Body of pancreas (tissue), 4 donors: ENCODE data around the gene SYNJ2. TPM values are rescaled to one million over a fixed set of nuclear protein-coding genes. Genes with fewer than 3 reads are reported as not detected.
A peak's percentile ranks its signal among the peaks of the same experiment; 100 is the strongest.

Source experiments
- ATAC-seq: fragments of 150-250 bp; one replicate; pipeline ENCODE4 v1.9.1; 2016
- DNase-seq, 4 donors: peaks; one replicate each; pipeline ENCODE4 v3.0.0-alpha.2; 2019
- H3K27ac ChIP-seq, 4 donors: fragments of 200-600 bp; sonication (generic); 1 replicate in 3 of 4; 2 replicates in 1 of 4; pipeline versions ENCODE4 v1.5.1 to v1.6.1; 2016 to 2019; ENCODE audit warnings: mild to moderate bottlenecking in 1 of 4, mixed read lengths in 1 of 4, moderate library complexity in 1 of 4
- H3K27me3 ChIP-seq, 2 donors: fragments of 200-600 bp; sonication (generic); one replicate each; pipeline ENCODE4 v1.6.0; 2016; ENCODE audit warnings: mild to moderate bottlenecking in 1 of 2
- H3K36me3 ChIP-seq, 2 donors: fragments of 200-600 bp; sonication (generic); replicated peaks in 1 of 2; 2 replicates each; pipeline ENCODE4 v1.5.1; 2016; ENCODE audit warnings: low read depth in 2 of 2; ENCODE audit not compliant: insufficient read depth in 1 of 2
- H3K4me1 ChIP-seq: fragments of 200-600 bp; sonication (generic); one replicate; pipeline ENCODE4 v1.6.0; 2016
- H3K4me3 ChIP-seq, 2 donors: fragments of 200-600 bp; sonication (generic); 1 replicate in 1 of 2; 2 replicates in 1 of 2; pipeline ENCODE4 v1.5.1; 2016 to 2019
- H3K9me3 ChIP-seq, 3 donors: fragments of 200-600 bp; sonication (generic); 1 replicate in 2 of 3; 2 replicates in 1 of 3; pipeline ENCODE4 v1.5.1; 2016
- POLR2A ChIP-seq, 3 donors: fragments of 450-650 bp; IDR thresholded peaks; one replicate each; pipeline ENCODE4 v1.6.1; 2016; ENCODE audit warnings: antibody characterized with exemption in 3 of 3, mild to moderate bottlenecking in 2 of 3
- WGBS, 2 donors: methylation state at CpG; one replicate each; pipeline ENCODE4 v1.1.5; 2017; 5-methylcytosine and 5-hydroxymethylcytosine counted together
- intact Hi-C: fragments of 100-400 bp; cut with DNase I; formaldehyde crosslinking; loops from one replicate; pipeline ENCODE4 v1.15.1; 2023
- total RNA-seq, 2 donors: library from RNA; depleted of rRNA; stranded (reverse); fragments of >200 nt; gene quantifications; one replicate each; pipeline ENCODE4 v1.1.0, GENCODE V29; 2016
- TF ChIP-seq, protein P1 (sequence below), 7 experiments: fragments of 450-650 bp in 4 of 7; fragments of 200-600 bp in 3 of 7; sonication (generic) in 3 of 7; IDR thresholded peaks; one replicate each; pipeline ENCODE4 v1.5.1; 2016 to 2019; ENCODE audit warnings: antibody characterized with exemption in 7 of 7

Gene SYNJ2
- total RNA-seq, 2 donors from 2014 or later: 12.2 to 14.8 TPM

DNA sequence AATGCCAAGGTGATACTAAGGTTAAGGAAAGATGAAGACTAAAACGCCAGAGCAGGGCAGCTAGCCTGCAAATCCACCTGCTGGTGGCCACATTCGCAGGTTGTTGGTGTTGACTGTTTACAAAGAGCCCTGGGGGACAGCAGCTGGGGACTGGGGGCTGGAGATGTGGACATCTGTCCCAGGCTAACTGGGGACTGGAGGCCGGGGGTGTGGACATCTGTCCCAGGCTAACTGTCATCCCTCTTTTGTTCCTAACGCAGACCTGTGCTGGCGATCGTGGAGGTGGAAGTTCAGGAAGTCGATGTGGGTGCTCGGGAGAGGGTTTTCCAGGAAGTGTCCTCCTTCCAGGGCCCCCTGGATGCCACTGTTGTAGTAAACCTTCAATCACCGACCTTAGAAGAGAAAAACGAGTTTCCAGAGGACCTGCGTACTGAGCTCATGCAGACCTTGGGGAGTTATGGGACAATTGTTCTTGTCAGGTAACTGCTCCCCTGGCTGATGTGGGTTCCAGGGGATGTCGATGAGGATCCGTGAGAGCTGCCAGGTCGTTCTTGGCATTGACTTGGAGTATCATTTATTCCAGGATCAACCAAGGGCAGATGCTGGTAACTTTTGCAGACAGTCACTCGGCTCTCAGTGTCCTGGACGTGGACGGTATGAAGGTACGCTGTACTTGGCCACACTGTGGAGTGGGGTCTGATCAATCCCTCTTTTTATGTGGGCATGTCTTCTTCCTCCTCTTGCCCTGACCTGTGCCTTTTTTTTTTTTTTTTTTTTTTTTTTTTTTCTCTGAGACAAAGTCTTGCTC is 99.4 kb downstream of the SYNJ2 start:
- Histone ChIP-seq H3K9me3 (no peaks in the 10 kb centered on the region), H3K36me3 (peaks cover 0 to 19% of the 10 kb centered on the region in 2 donors), H3K4me1 (no peaks in the 10 kb centered on the region), H3K27me3 (no peaks in the 10 kb centered on the region), H3K27ac (no peak overlapping the region), H3K4me3 (no peak overlapping the region)
- WGBS, 2 donors: 79 to 92% methylated on average over 18 of the region's 18 CpGs
- intact Hi-C loops: no loop called here
- ATAC-seq (no peak), DNase-seq (no peak)
- TF ChIP-seq, protein P1, sequence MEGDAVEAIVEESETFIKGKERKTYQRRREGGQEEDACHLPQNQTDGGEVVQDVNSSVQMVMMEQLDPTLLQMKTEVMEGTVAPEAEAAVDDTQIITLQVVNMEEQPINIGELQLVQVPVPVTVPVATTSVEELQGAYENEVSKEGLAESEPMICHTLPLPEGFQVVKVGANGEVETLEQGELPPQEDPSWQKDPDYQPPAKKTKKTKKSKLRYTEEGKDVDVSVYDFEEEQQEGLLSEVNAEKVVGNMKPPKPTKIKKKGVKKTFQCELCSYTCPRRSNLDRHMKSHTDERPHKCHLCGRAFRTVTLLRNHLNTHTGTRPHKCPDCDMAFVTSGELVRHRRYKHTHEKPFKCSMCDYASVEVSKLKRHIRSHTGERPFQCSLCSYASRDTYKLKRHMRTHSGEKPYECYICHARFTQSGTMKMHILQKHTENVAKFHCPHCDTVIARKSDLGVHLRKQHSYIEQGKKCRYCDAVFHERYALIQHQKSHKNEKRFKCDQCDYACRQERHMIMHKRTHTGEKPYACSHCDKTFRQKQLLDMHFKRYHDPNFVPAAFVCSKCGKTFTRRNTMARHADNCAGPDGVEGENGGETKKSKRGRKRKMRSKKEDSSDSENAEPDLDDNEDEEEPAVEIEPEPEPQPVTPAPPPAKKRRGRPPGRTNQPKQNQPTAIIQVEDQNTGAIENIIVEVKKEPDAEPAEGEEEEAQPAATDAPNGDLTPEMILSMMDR (IDR thresholded peaks at IDR 0.05): no peak
- no peak for TF ChIP-seq POLR2A (IDR thresholded peaks at IDR 0.05)

DNA sequence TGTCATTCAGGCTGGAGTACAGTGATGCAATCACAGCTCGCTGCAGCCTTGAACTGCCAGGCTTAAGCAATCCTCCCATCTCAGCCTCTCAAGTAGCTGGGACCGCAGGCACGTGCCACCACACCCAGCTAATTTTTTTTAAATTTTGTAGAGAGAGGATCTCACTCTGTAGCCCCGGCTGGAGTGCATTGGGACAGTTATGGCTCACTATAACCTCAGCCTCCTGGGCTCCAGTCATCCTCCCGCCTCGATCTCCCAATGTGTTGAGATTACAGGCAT is 99.9 kb downstream of the SYNJ2 start:
- no peaks in the 10 kb centered on the region for H3K9me3 ChIP-seq
- intact Hi-C loops: no loop called here
- peak in 1 of 4 donors; percentile 49 for DNase-seq
- no peak overlapping the region for H3K4me3 ChIP-seq
- no peaks in the 10 kb centered on the region for H3K4me1 ChIP-seq
- no peak for ATAC-seq
- H3K27me3 ChIP-seq: no peaks in the 10 kb centered on the region
- WGBS, 2 donors: 87 to 97% methylated on average over 5 to 6 of the region's 6 CpGs
- no peak overlapping the region for H3K27ac ChIP-seq
- peaks cover 0 to 19% of the 10 kb centered on the region in 2 donors for H3K36me3 ChIP-seq
- TF ChIP-seq POLR2A (IDR thresholded peaks at IDR 0.05): no peak
- TF ChIP-seq, protein P1 (IDR thresholded peaks at IDR 0.05): no peak

DNA sequence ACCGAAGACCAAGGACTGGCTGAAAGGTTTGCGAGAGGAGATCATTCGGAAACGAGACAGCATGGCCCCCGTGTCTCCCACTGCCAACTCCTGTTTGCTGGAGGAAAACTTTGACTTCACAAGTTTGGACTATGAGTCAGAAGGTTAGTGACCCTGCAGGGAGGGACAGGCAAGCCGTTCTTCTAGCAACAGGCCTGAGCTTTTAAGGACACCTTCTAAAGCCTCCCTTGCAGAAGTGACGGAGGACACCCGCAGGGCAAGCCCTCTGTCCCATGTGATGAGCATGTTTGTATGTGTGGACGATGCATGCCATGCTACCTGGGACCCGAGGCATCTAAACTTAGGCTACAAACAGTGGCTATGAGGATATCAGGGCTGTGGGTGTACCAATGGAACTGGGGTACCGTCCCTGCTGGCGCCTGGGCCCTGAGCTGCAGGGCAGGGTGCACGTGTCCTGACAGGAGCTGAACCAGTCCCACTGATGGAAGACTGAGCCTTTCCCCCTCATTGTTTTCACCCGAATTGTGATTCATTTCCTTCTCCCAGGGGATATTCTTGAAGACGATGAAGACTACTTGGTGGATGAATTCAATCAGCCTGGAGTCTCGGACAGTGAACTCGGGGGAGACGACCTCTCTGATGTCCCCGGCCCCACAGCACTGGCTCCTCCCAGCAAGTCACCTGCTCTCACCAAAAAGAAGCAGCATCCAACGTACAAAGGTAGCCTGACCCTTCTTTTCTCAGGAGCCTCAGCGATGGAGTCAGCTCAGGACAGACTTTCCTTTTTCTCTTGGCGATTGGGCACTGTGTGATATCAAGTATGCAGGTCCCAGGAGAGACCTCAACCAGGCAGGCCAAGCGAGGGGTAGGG is 102.0 kb downstream of the SYNJ2 start:
- H3K9me3 ChIP-seq: no peaks in the 10 kb centered on the region
- intact Hi-C loops: no loop called here
- 90 to 92% methylated on average over 17 to 22 of the region's 23 CpGs for WGBS, 2 donors
- ATAC-seq (no peak), DNase-seq (no peak)
- H3K27ac ChIP-seq: no peak overlapping the region
- TF ChIP-seq, protein P1 (IDR thresholded peaks at IDR 0.05): no peak
- no peak for TF ChIP-seq POLR2A (IDR thresholded peaks at IDR 0.05)
- H3K4me3 ChIP-seq: no peak overlapping the region
- H3K36me3 ChIP-seq: peaks cover 0 to 12% of the 10 kb centered on the region in 2 donors
- no peaks in the 10 kb centered on the region for H3K27me3 ChIP-seq
- no peaks in the 10 kb centered on the region for H3K4me1 ChIP-seq

DNA sequence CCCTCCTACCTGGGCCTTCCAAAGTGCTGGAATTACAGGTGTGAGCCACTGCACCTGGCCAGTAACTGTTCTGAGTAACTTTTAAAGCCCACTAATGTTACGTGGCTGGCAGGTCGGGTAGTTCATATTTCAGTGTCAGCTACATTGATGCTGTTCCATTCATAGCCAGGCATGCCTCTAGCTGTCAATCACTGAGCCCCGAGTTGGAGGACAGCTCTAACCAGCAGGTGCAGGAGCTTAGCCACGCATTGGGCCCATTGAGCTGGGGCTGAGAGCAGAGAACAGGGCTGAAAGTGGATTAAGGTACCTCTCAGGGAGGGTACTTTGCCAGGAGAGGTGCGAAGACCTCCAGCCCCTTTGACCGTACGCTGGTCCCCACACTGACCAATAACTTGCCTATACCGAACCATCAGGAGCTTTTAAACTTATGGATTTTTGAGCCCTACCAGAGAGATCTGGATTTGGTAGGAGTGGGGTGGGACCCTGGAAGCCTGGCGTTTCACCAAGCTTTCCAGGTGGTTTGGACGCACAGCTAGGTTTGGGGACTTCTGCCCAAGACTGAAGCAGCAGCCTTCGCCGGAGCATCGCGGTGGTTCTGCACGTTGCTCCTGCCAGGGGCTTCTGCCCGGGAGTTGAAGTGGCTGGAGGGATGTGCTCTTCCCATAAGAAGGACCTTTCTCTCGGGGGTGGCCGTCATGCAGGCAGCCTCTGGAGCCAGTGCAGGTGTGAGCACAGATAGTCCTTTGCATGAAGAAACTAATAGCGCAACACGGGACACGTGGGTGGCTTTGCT is 103.8 kb downstream of the SYNJ2 start:
- 62 to 85% methylated on average over 6 to 21 of the region's 21 CpGs for WGBS, 2 donors
- no peak for ATAC-seq
- no peaks in the 10 kb centered on the region for H3K9me3 ChIP-seq
- no peaks in the 10 kb centered on the region for H3K27me3 ChIP-seq
- no peak for DNase-seq
- no peak overlapping the region for H3K4me3 ChIP-seq
- intact Hi-C loops: no loop called here
- H3K4me1 ChIP-seq: no peaks in the 10 kb centered on the region
- no peak overlapping the region for H3K27ac ChIP-seq
- H3K36me3 ChIP-seq: peaks cover 0 to 16% of the 10 kb centered on the region in 2 donors
- TF ChIP-seq POLR2A (IDR thresholded peaks at IDR 0.05): no peak
- TF ChIP-seq, protein P1 (IDR thresholded peaks at IDR 0.05): no peak
